Thyroid gland (tissue), 4 donors: ENCODE results near the gene ASPDH.

Experiments used
- POLR2A ChIP-seq, 2 donors: fragments of 450-650 bp; IDR thresholded peaks; one replicate each; pipeline ENCODE4 v1.6.1; 2017; ENCODE audit warnings: antibody characterized with exemption in 2 of 2, mild to moderate bottlenecking in 2 of 2, moderate library complexity in 1 of 2
- TF ChIP-seq, protein P1 (sequence below), 6 experiments: fragments of 200-600 bp in 3 of 6; fragments of 450-650 bp in 3 of 6; sonication (generic) in 3 of 6; IDR thresholded peaks; one replicate each; pipeline ENCODE4 v1.5.1; 2016 to 2019; ENCODE audit warnings: antibody characterized with exemption in 6 of 6, mild to moderate bottlenecking in 2 of 6, inconsistent platforms in 1 of 6, moderate library complexity in 1 of 6

DNA sequence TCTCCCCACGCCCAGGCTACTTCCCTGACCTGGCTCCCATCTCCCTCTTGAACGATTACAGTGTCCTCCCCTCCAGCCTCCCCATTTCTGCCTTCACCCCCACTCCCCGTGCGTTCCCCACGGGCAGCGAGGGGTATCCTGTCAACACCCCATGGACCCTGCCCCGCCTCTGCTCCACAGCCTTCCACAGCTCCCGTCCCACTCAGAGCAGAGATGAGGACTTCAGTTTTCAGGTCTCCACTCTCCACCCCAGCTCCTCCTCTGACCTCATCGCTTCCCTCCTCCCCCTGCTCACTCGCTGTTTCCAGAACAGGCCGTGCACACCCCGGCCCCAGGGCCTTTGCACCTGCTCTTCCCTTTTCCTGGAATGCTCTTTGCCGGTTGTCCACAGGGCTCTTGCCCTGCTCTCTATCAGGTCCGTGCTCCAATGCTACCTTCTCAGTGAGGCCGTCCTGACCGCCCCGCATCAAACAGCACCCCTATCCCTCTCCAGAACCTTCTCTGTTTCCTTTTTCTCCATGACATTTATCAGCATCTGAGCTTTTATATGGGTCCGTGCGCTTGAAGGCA, 39.5 kb upstream of the ASPDH start:
- TF ChIP-seq POLR2A (IDR thresholded peaks at IDR 0.05): no peak
- TF ChIP-seq, protein P1, sequence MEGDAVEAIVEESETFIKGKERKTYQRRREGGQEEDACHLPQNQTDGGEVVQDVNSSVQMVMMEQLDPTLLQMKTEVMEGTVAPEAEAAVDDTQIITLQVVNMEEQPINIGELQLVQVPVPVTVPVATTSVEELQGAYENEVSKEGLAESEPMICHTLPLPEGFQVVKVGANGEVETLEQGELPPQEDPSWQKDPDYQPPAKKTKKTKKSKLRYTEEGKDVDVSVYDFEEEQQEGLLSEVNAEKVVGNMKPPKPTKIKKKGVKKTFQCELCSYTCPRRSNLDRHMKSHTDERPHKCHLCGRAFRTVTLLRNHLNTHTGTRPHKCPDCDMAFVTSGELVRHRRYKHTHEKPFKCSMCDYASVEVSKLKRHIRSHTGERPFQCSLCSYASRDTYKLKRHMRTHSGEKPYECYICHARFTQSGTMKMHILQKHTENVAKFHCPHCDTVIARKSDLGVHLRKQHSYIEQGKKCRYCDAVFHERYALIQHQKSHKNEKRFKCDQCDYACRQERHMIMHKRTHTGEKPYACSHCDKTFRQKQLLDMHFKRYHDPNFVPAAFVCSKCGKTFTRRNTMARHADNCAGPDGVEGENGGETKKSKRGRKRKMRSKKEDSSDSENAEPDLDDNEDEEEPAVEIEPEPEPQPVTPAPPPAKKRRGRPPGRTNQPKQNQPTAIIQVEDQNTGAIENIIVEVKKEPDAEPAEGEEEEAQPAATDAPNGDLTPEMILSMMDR (IDR thresholded peaks at IDR 0.05): no peak
